ENCODE data around the gene APOB.

The APOB gene

DNA sequence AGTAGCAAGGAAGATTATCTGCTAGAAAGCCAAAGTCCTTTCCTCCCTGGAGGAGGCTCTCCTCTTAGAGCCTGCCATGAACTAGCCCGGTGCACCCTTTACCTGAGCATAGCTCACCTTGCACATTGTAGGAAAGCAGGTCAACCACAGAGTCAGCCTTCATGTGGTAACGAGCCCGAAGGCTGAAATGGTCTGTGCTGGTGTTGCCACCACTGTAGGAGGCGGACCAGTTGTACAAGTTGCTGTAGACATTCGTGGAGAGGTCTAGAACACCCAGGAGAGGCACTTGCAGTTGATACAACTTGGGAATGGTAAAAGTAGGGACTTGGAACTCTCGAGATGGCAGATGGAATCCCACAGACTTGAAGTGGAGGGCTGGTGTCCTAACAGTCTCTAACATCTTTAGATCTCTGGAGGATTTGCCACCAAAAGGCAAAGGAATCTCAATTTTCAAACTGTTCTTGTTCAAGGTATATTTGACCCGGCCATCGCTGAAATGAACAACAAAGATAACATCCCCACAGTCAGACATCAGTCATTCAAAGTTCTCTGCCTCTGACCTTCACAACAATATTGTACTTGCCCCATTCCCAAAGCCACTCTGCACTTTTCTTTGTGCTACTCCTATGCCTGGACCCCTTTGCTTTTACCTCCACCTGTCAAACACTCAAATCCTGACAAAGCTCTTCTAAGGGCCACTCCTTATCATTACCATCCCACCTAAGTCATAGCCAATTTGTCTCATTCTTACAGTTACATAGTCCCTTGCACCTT, 30.6 kb downstream of the APOB start:
- Histone ChIP-seq H2AFZ (ENCODE audit: low read depth) (no peak overlapping the region), H3K4me2 (no peak overlapping the region), H3K27me3 (ENCODE audit: insufficient read depth, low read depth) (no peaks in the 10 kb centered on the region), H3K27ac (no peak overlapping the region), H3K79me2 (ENCODE audit: insufficient read depth, low read depth) (no peaks in the 10 kb centered on the region), H3K4me1 (ENCODE audit: low read depth, poor library complexity, severe bottlenecking) (no peaks in the 10 kb centered on the region), H3K36me3 (ENCODE audit: insufficient read depth) (no peaks in the 10 kb centered on the region), H3K4me3 (IDR thresholded peaks at IDR 0.05; ENCODE audit: insufficient read depth, low read depth, low read length) (no peak overlapping the region), H4K20me1 (ENCODE audit: insufficient read depth) (no peaks in the 10 kb centered on the region), H3K9ac (no peak overlapping the region)
- TF ChIP-seq, protein P1, sequence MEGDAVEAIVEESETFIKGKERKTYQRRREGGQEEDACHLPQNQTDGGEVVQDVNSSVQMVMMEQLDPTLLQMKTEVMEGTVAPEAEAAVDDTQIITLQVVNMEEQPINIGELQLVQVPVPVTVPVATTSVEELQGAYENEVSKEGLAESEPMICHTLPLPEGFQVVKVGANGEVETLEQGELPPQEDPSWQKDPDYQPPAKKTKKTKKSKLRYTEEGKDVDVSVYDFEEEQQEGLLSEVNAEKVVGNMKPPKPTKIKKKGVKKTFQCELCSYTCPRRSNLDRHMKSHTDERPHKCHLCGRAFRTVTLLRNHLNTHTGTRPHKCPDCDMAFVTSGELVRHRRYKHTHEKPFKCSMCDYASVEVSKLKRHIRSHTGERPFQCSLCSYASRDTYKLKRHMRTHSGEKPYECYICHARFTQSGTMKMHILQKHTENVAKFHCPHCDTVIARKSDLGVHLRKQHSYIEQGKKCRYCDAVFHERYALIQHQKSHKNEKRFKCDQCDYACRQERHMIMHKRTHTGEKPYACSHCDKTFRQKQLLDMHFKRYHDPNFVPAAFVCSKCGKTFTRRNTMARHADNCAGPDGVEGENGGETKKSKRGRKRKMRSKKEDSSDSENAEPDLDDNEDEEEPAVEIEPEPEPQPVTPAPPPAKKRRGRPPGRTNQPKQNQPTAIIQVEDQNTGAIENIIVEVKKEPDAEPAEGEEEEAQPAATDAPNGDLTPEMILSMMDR (conservative IDR thresholded peaks at IDR 0.05; ENCODE audit: low read depth, low read length): no peak

DNA sequence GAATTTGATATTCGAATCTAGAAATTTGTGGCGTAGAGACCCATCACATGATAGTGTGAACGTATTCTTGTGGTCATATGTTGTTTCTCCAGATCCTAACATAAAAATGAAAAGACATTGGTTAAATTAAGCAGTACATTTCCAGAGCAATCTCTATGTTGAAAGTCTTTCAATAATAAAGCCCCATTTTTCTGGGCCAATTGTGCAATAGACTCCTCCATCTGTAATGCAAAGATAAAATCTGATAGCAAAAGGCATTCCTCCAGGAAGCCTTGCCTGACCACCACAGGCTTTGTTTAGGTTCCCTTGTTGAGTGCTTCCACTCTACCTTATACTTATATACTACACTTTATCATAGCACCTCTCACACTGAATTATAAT, 31.3 kb downstream of the APOB start:
- Histone ChIP-seq H3K4me3 (IDR thresholded peaks at IDR 0.05; ENCODE audit: insufficient read depth, low read depth, low read length) (no peak overlapping the region), H3K4me1 (ENCODE audit: low read depth, poor library complexity, severe bottlenecking) (no peaks in the 10 kb centered on the region), H3K79me2 (ENCODE audit: insufficient read depth, low read depth) (no peaks in the 10 kb centered on the region), H2AFZ (ENCODE audit: low read depth) (no peak overlapping the region), H3K36me3 (ENCODE audit: insufficient read depth) (no peaks in the 10 kb centered on the region), H3K27me3 (ENCODE audit: insufficient read depth, low read depth) (no peaks in the 10 kb centered on the region), H3K9ac (no peak overlapping the region), H3K4me2 (no peak overlapping the region), H3K27ac (no peak overlapping the region), H4K20me1 (ENCODE audit: insufficient read depth) (no peaks in the 10 kb centered on the region)
- TF ChIP-seq, protein P1 (conservative IDR thresholded peaks at IDR 0.05; ENCODE audit: low read depth, low read length): no peak

DNA sequence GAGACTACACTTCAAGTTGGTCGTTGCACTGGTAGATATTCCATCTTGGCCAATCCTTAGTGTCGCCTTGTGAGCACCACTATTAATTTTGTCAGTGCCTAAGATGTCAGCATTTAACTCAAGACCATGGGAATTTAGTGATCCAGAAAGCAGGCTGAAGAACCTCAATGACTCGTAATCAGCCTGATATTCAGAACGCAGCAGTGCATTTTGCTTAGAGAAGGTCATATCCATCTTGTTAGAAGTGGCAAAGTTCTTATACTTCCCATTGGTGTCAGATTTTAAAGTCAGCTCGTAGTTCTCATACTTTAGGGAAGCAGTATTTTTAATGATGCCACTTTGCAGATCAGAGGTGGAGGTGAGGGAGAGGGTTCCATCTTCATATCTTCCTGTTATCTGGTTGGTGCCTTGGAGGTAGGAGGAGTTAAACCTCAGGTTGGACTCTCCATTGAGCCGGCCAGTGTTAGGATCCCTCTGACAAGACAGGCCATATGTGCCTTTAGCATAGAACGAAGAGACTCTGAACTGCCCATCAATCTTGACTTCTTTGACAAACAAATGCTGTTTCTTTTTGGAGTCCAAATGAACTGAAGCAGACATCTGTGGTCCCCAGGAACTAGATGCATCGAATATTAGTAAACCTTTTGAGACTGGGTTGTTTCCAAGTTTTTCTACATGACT, 31.9 kb downstream of the APOB start:
- H3K27me3 ChIP-seq (ENCODE audit: insufficient read depth, low read depth): no peaks in the 10 kb centered on the region
- H4K20me1 ChIP-seq (ENCODE audit: insufficient read depth): no peaks in the 10 kb centered on the region

DNA sequence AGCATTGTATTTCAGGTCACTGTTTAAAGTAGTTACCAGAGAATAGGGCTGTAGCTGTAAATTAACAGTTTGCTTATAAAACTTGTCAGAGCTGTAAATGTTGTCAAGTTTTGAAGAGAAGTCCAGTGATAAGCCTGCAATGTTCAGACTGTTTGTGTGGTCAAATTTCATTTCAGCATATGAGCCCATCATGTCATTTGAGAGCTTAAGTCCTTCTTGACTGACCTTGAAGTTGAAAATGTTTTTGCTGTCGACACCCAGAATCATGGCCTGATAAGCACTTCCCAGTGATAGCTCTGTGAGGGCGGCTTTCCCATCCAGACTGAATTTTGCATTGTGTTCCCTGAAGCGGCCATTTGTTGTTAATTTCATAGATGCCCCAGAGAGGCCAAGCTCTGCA, 32.4 kb downstream of the APOB start:
- Histone ChIP-seq H3K4me2 (no peak overlapping the region), H4K20me1 (ENCODE audit: insufficient read depth) (no peaks in the 10 kb centered on the region), H2AFZ (ENCODE audit: low read depth) (no peak overlapping the region), H3K9ac (no peak overlapping the region), H3K4me3 (IDR thresholded peaks at IDR 0.05; ENCODE audit: insufficient read depth, low read depth, low read length) (no peak overlapping the region), H3K79me2 (ENCODE audit: insufficient read depth, low read depth) (no peaks in the 10 kb centered on the region), H3K36me3 (ENCODE audit: insufficient read depth) (no peaks in the 10 kb centered on the region), H3K4me1 (ENCODE audit: low read depth, poor library complexity, severe bottlenecking) (no peaks in the 10 kb centered on the region), H3K27me3 (ENCODE audit: insufficient read depth, low read depth) (no peaks in the 10 kb centered on the region), H3K27ac (no peak overlapping the region)
- TF ChIP-seq, protein P1 (conservative IDR thresholded peaks at IDR 0.05; ENCODE audit: low read depth, low read length): no peak

More for the DNA sequence above, 31.9 kb downstream of the APOB start:
- Histone ChIP-seq H3K27ac (no peak overlapping the region), H3K79me2 (ENCODE audit: insufficient read depth, low read depth) (no peaks in the 10 kb centered on the region), H3K4me3 (IDR thresholded peaks at IDR 0.05; ENCODE audit: insufficient read depth, low read depth, low read length) (no peak overlapping the region), H2AFZ (ENCODE audit: low read depth) (no peak overlapping the region), H3K4me1 (ENCODE audit: low read depth, poor library complexity, severe bottlenecking) (no peaks in the 10 kb centered on the region), H3K4me2 (no peak overlapping the region), H3K9ac (no peak overlapping the region), H3K36me3 (ENCODE audit: insufficient read depth) (no peaks in the 10 kb centered on the region)
- TF ChIP-seq, protein P1 (conservative IDR thresholded peaks at IDR 0.05; ENCODE audit: low read depth, low read length): no peak
